GM23338 (cell line): ENCODE results near the gene RAET1G. TPM values are rescaled to one million over a fixed set of nuclear protein-coding genes. Genes with fewer than 3 reads are reported as not detected.

Source experiments
- ATAC-seq: fragments of 200-7000 bp; cut with Tn5 transposase; 3 replicates; pipeline ENCODE4 v1.9.1; 2020
- DNase-seq: peaks from one replicate; pipeline ENCODE4 v3.0.0-alpha.2; 2015; ENCODE audit warnings: low spot score
- H2AFZ ChIP-seq: fragments of 200-600 bp; sonication (generic); 2 replicates; pipeline ENCODE4 v1.8.0; 2016; ENCODE audit warnings: antibody characterized with exemption, mild to moderate bottlenecking, moderate library complexity
- H3F3A ChIP-seq: fragments of 200-600 bp; sonication (generic); replicated peaks from 2 replicates; pipeline ENCODE4 v1.8.0; 2017; ENCODE audit warnings: antibody characterized with exemption, mixed run types, low read depth
- H3K27ac ChIP-seq: fragments of 200-600 bp; sonication (generic); 2 replicates; pipeline ENCODE4 v1.6.1; 2016; ENCODE audit warnings: low read depth
- H3K27me3 ChIP-seq: fragments of 200-600 bp; sonication (generic); 2 replicates; pipeline ENCODE4 v1.8.0; 2016; ENCODE audit warnings: mild to moderate bottlenecking, mixed run types, moderate library complexity; ENCODE audit not compliant: insufficient read depth
- H3K36me3 ChIP-seq: fragments of 200-600 bp; sonication (generic); 2 replicates; pipeline ENCODE4 v1.8.0; 2016; ENCODE audit warnings: mild to moderate bottlenecking; ENCODE audit not compliant: insufficient read depth
- H3K4me1 ChIP-seq: fragments of 200-600 bp; sonication (generic); 2 replicates; pipeline ENCODE4 v1.8.0; 2016; ENCODE audit warnings: mild to moderate bottlenecking, moderate library complexity; ENCODE audit not compliant: insufficient read depth
- H3K4me2 ChIP-seq: fragments of 200-600 bp; sonication (generic); 2 replicates; pipeline ENCODE4 v1.7.1; 2017; ENCODE audit warnings: mixed run types
- H3K4me3 ChIP-seq: fragments of 200-600 bp; sonication (generic); 2 replicates; pipeline ENCODE4 v1.6.1; 2016; ENCODE audit warnings: mixed run types
- H3K79me2 ChIP-seq: fragments of 200-600 bp; sonication (generic); replicated peaks from 2 replicates; pipeline ENCODE4 v1.8.0; 2017; ENCODE audit warnings: mild to moderate bottlenecking; ENCODE audit not compliant: insufficient read depth
- H3K9me2 ChIP-seq: fragments of 200-600 bp; sonication (generic); 2 replicates; pipeline ENCODE4 v1.8.0; 2017; ENCODE audit not compliant: insufficient read depth
- H4K20me1 ChIP-seq: fragments of 200-600 bp; sonication (generic); replicated peaks from 2 replicates; pipeline ENCODE4 v1.8.0; 2017; ENCODE audit warnings: mild to moderate bottlenecking; ENCODE audit not compliant: insufficient read depth
- H3K27ac Mint-ChIP-seq: 2 replicates; pipeline ENCODE4 v1.8.0; 2020; ENCODE audit warnings: inconsistent platforms, mild to moderate bottlenecking, moderate library complexity, mixed read lengths
- H3K27me3 Mint-ChIP-seq: 3 replicates; pipeline ENCODE4 v1.8.0; 2022; ENCODE audit warnings: low read depth, mild to moderate bottlenecking, moderate library complexity, mixed read lengths, inconsistent platforms; ENCODE audit not compliant: insufficient read depth, poor library complexity
- H3K36me3 Mint-ChIP-seq: 3 replicates; pipeline ENCODE4 v1.8.0; 2021; ENCODE audit warnings: low read depth, mild to moderate bottlenecking, inconsistent platforms, moderate library complexity, mixed read lengths
- H3K4me1 Mint-ChIP-seq: 3 replicates; pipeline ENCODE4 v1.8.0; 2020; ENCODE audit warnings: mild to moderate bottlenecking, inconsistent platforms, mixed read lengths
- H3K4me3 Mint-ChIP-seq: 3 replicates; pipeline ENCODE4 v1.8.0; 2021; ENCODE audit warnings: moderate library complexity, mild to moderate bottlenecking, inconsistent platforms, mixed read lengths
- H3K9me3 Mint-ChIP-seq: 3 replicates; pipeline ENCODE4 v1.8.0; 2020; ENCODE audit warnings: moderate library complexity, mild to moderate bottlenecking, inconsistent platforms, mixed read lengths
- ETS1 ChIP-seq: IDR thresholded peaks from 2 replicates; pipeline ENCODE4 v1.6.1; 2016; ENCODE audit warnings: antibody characterized with exemption
- EZH2 ChIP-seq: fragments of 200-600 bp; sonication (generic); IDR thresholded peaks from one replicate; pipeline ENCODE4 v1.8.0; 2017; ENCODE audit warnings: antibody characterized with exemption, mild to moderate bottlenecking, low read depth; ENCODE audit not compliant: unreplicated experiment
- NANOG ChIP-seq: IDR thresholded peaks from 2 replicates; pipeline ENCODE4 v1.6.1; 2016; ENCODE audit warnings: antibody characterized with exemption, borderline replicate concordance
- POLR2AphosphoS5 ChIP-seq: IDR thresholded peaks from 2 replicates; pipeline ENCODE4 v1.6.1; 2016; ENCODE audit warnings: antibody characterized with exemption, low read depth
- REST ChIP-seq: IDR thresholded peaks from one replicate; pipeline ENCODE4 v1.6.1; 2018; ENCODE audit warnings: antibody characterized with exemption; ENCODE audit not compliant: unreplicated experiment
- STAT1 ChIP-seq: IDR thresholded peaks from one replicate; pipeline ENCODE4 v1.6.1; 2016; ENCODE audit warnings: antibody characterized with exemption; ENCODE audit not compliant: unreplicated experiment
- ZNF114 ChIP-seq: fragments of 250-450 bp; sonication (Bioruptor Pico); IDR thresholded peaks from 2 replicates; pipeline ENCODE4 v1.5.0; 2020; ENCODE audit warnings: mild to moderate bottlenecking, moderate library complexity
- ZNF462 ChIP-seq: fragments of 250-450 bp; sonication (Bioruptor Pico); IDR thresholded peaks from 2 replicates; pipeline ENCODE4 v1.5.0; 2020; ENCODE audit warnings: mild to moderate bottlenecking, moderate library complexity
- polyA plus RNA-seq: library from polyadenylated mRNA; unstranded; fragments of >200 nt; fragmentation: Nextera tagmentation; extraction: Ambion mirVana; gene quantifications from 2 replicates; pipeline ENCODE4 v1.2.1, GENCODE V29; 2016
- total RNA-seq: library from RNA; depleted of rRNA; stranded (reverse); fragments of >200 nt; shearing (Covaris generic); gene quantifications from 2 replicates; pipeline ENCODE4 v1.2.3, GENCODE V29; 2014

RAET1G gene
- total and polyA plus RNA-seq, 2 experiments from 2014 or later: not detected

GRCh38 chr6:149951096-149951495 is 28.2 kb upstream of the RAET1G start:
- Mint-ChIP-seq H3K27ac (no peak overlapping the region), H3K4me1 (peaks cover 12% of the 10 kb centered on the region), H3K9me3 (no peaks in the 10 kb centered on the region; the same call in 2 of the 3 replicates), H3K4me3 (no peak overlapping the region), H3K27me3 (peaks cover 75% of the 10 kb centered on the region), H3K36me3 (no peaks in the 10 kb centered on the region)
- Histone ChIP-seq H3K4me1 (no peaks in the 10 kb centered on the region; the same call in 1 of the 2 replicates), H3K27ac (no peak overlapping the region), H3F3A (no peaks in the 10 kb centered on the region), H3K79me2 (no peaks in the 10 kb centered on the region), H4K20me1 (no peaks in the 10 kb centered on the region; the same call in 1 of the 2 replicates), H2AFZ (no peak overlapping the region), H3K4me2 (no peak overlapping the region), H3K4me3 (no peak overlapping the region), H3K36me3 (no peaks in the 10 kb centered on the region), H3K9me2 (no peaks in the 10 kb centered on the region), H3K27me3 (peaks cover 90% of the 10 kb centered on the region)
- DNase-seq (no peak), ATAC-seq (no peak)
- no peak for TF ChIP-seq STAT1
- TF ChIP-seq ETS1: no peak
- TF ChIP-seq ZNF462 (CRISPR knock-in tag): no peak
- no peak for TF ChIP-seq EZH2
- TF ChIP-seq ZNF114 (CRISPR knock-in tag): no peak
- TF ChIP-seq NANOG: no peak
- TF ChIP-seq REST: no peak
- TF ChIP-seq POLR2AphosphoS5: no peak
